K562 (cell line): ENCODE results near the gene NMT1. TPM values are rescaled to one million over a fixed set of nuclear protein-coding genes. Genes with fewer than 3 reads are reported as not detected.
A peak's percentile ranks its signal among the peaks of the same experiment; 100 is the strongest.

Source experiments
- ATAC-seq: fragments of 200-7000 bp; cut with Tn5 transposase; 3 replicates; pipeline ENCODE4 v1.9.1; 2020; ENCODE audit warnings: moderate library complexity
- BruUV-seq: library from RNA; stranded (reverse); fragments of 400-500 nt; replicated peaks from 2 replicates; lab custom pipeline; 2021; lab: Mats Ljungman, UMichigan
- CTCF ChIA-PET: fragments of 300-600 bp; formaldehyde crosslinking; extraction: SDS; loops from one replicate; lab custom pipeline; 2021; ENCODE audit warnings: low intra/inter-chr PET ratio; lab: Yijun Ruan, JAX
- POLR2A ChIA-PET: fragments of 300-600, 350-650 bp; sonication (Branson Sonifier 250); formaldehyde crosslinking; extraction: SDS; loops from one replicate; lab custom pipeline; 2021; ENCODE audit warnings: antibody characterized with exemption, inconsistent platforms; lab: Yijun Ruan, JAX
- DNase-seq, 4 experiments: peaks; one replicate each; pipeline versions ENCODE4 v3.0.0 to v3.0.0-alpha.2; 2011 to 2018; ENCODE audit warnings: low spot score in 3 of 4, mixed read lengths in 3 of 4; ENCODE audit errors: extremely low read depth in 1 of 4
- FAIRE-seq: peaks from 2 replicates; lab custom pipeline; 2011; peaks lifted over from hg19 to GRCh38; lab: Jason Lieb, UNC
- H2AFZ ChIP-seq: 2 replicates; pipeline ENCODE4 v1.6.0; 2011; ENCODE audit warnings: low read depth, low read length, control low read depth, inconsistent platforms
- H3K27ac ChIP-seq: fragments of 200-600 bp; 3 replicates; pipeline ENCODE4 v1.8.0; 2011; ENCODE audit warnings: low read depth, mild to moderate bottlenecking, control low read depth, inconsistent platforms, low read length, moderate library complexity, mixed read lengths; ENCODE audit errors: extremely low read depth
- H3K27me3 ChIP-seq, 2 experiments: fragments of 300-600 bp in 1 of 2; 2 replicates in 1 of 2; 3 replicates in 1 of 2; pipeline versions ENCODE4 v1.6.0 to v1.8.0; 2011; ENCODE audit warnings: inconsistent platforms in 2 of 2, low read length in 2 of 2, mild to moderate bottlenecking in 1 of 2, mixed read lengths in 1 of 2, moderate library complexity in 1 of 2; ENCODE audit not compliant: control insufficient read depth in 2 of 2, insufficient read depth in 2 of 2
- H3K36me3 ChIP-seq: fragments of 300-600 bp; 3 replicates; pipeline ENCODE4 v1.8.0; 2011; ENCODE audit warnings: mild to moderate bottlenecking, low read length, inconsistent platforms; ENCODE audit not compliant: control insufficient read depth, insufficient read depth
- H3K4me1 ChIP-seq, 2 experiments: fragments of 200-600 bp in 1 of 2; replicated peaks in 1 of 2; 2 replicates in 1 of 2; 3 replicates in 1 of 2; pipeline versions ENCODE4 v1.5.1 to v1.8.0; 2011; ENCODE audit warnings: inconsistent platforms in 2 of 2, low read length in 2 of 2, mild to moderate bottlenecking in 1 of 2, mixed read lengths in 1 of 2, moderate library complexity in 1 of 2; ENCODE audit not compliant: control insufficient read depth in 2 of 2, insufficient read depth in 2 of 2
- H3K4me2 ChIP-seq: 2 replicates; pipeline ENCODE4 v1.6.1; 2011; ENCODE audit warnings: low read length, control low read depth, inconsistent platforms, mixed read lengths; ENCODE audit not compliant: insufficient read depth
- H3K4me3 ChIP-seq: fragments of 200-600 bp; sonication (generic), shearing (Covaris generic); 2 replicates; pipeline ENCODE4 v1.5.1; 2016; ENCODE audit warnings: control low read depth, inconsistent platforms
- H3K79me2 ChIP-seq: fragments of 200-600 bp; 3 replicates; pipeline ENCODE4 v1.8.0; 2011; ENCODE audit warnings: low read length, inconsistent platforms; ENCODE audit not compliant: control insufficient read depth, insufficient read depth
- H3K9ac ChIP-seq, 2 experiments: 2 replicates each; pipeline versions ENCODE4 v1.6.0 to v1.6.1; 2011; ENCODE audit warnings: low read depth in 2 of 2, low read length in 2 of 2, control low read depth in 1 of 2, inconsistent platforms in 1 of 2, mild to moderate bottlenecking in 1 of 2, mixed read lengths in 1 of 2; ENCODE audit not compliant: insufficient read depth in 1 of 2
- H3K9me1 ChIP-seq: one replicate; pipeline ENCODE4 v1.6.0; 2011; ENCODE audit warnings: inconsistent platforms, mild to moderate bottlenecking, low read length, moderate library complexity; ENCODE audit not compliant: control insufficient read depth, insufficient read depth
- H3K9me3 ChIP-seq: replicated peaks from 2 replicates; pipeline ENCODE4 v1.5.1; 2011; ENCODE audit warnings: low read depth, low read length, inconsistent platforms; ENCODE audit not compliant: control insufficient read depth, insufficient read depth
- H4K20me1 ChIP-seq: replicated peaks from 2 replicates; pipeline ENCODE4 v1.6.1; 2011; ENCODE audit warnings: low read length, inconsistent platforms, mixed read lengths; ENCODE audit not compliant: control insufficient read depth, insufficient read depth
- FOXJ2 ChIP-seq: fragments of 200-800 bp; sonication (Bioruptor generic); IDR thresholded peaks from 2 replicates; pipeline ENCODE4 v1.6.1; 2016; ENCODE audit warnings: missing genetic modification characterization, missing compliant biosample characterization
- MYC ChIP-seq, 2 experiments: fragments of 250-450 bp in 1 of 2; sonication (Bioruptor Pico) in 1 of 2; IDR thresholded peaks; 2 replicates each; pipeline versions ENCODE4 v1.5.1 to v1.6.1; 2012 to 2021; ENCODE audit warnings: low read depth in 2 of 2, borderline replicate concordance in 1 of 2, improper control_type of control experiment in 1 of 2, low read length in 1 of 2, mild to moderate bottlenecking in 1 of 2, moderate library complexity in 1 of 2
- SMARCA5 ChIP-seq: fragments of 450-650 bp; IDR thresholded peaks from 2 replicates; pipeline ENCODE4 v1.6.1; 2016
- TFAP4 ChIP-seq: sonication (generic); formaldehyde crosslinking; IDR thresholded peaks from 2 replicates; pipeline ENCODE4 v1.8.0; 2022; ENCODE audit warnings: missing genetic modification reagents, mild to moderate bottlenecking, moderate library complexity, borderline replicate concordance
- YY1 ChIP-seq, 3 experiments: IDR thresholded peaks; 2 replicates each; pipeline ENCODE4 v1.6.1; 2011; ENCODE audit warnings: low read length in 2 of 3, mild to moderate bottlenecking in 2 of 3, moderate library complexity in 2 of 3, borderline replicate concordance in 1 of 3, control low read depth in 1 of 3, low read depth in 1 of 3; ENCODE audit not compliant: insufficient read depth in 3 of 3, insufficient replicate concordance in 2 of 3, control insufficient read depth in 1 of 3, insufficient read length in 1 of 3; ENCODE audit errors: extremely low read depth in 1 of 3
- WGBS: fragments of 100-300 bp; shearing (Covaris generic); methylation state at CpG from one replicate; pipeline ENCODE4 v1.1.6; 2016; ENCODE audit warnings: low coverage, mixed read lengths; ENCODE audit not compliant: insufficient coverage; ENCODE audit errors: missing lambda C conversion rate; 5-methylcytosine and 5-hydroxymethylcytosine counted together
- in situ Hi-C: fragments of 300-500 bp; cut with MboI; formaldehyde crosslinking; loops from 4 replicates; pipeline ENCODE4 v1.15.0; 2018; ENCODE audit warnings: inconsistent platforms, mixed read lengths
- intact Hi-C: fragments of 100-400 bp; cut with micrococcal nuclease; formaldehyde crosslinking; loops from 2 replicates; pipeline ENCODE4 v1.14.2; 2022
- polyA plus RNA-seq, 8 experiments: library from polyadenylated mRNA; depleted of rRNA in 4 of 8; stranded (reverse) in 5 of 8; unstranded in 3 of 8; fragments of >200 nt; fragmentation: Nextera tagmentation in 2 of 8; fragmentation: Illumina TruSeq in 1 of 8; extraction: Ambion mirVana in 2 of 8; extraction: Trizol in 1 of 8; gene quantifications; 2 replicates each; pipeline versions ENCODE4 v1.2.1 to v1.2.3, GENCODE V29; 2011 to 2014; ENCODE audit warnings: inconsistent platforms in 1 of 8, missing spikeins in 1 of 8
- total RNA-seq, 7 experiments: library from RNA; depleted of rRNA in 6 of 7; stranded (reverse); fragments of >200 nt in 6 of 7; fragmentation: Illumina TruSeq in 2 of 7; extraction: Trizol in 2 of 7; gene quantifications; 2 replicates each; pipeline versions ENCODE4 v1.2.1 to v1.2.3, GENCODE V29; 2011 to 2021; ENCODE audit warnings: low replicate concordance in 1 of 7
- TF ChIP-seq, protein P1 (sequence below), 2 experiments: fragments of 450-650 bp; formaldehyde crosslinking in 1 of 2; IDR thresholded peaks; 2 replicates each; pipeline versions ENCODE4 v1.4.0 to v1.6.1; 2014 to 2020; ENCODE audit warnings: mild to moderate bottlenecking in 2 of 2, borderline replicate concordance in 1 of 2, low read depth in 1 of 2
- TF ChIP-seq, protein P2 (sequence below): fragments of 250-450 bp; sonication (Bioruptor Pico); IDR thresholded peaks from 2 replicates; pipeline ENCODE4 v1.4.0; 2020; ENCODE audit warnings: mild to moderate bottlenecking

Gene NMT1
- total and polyA plus RNA-seq, 9 of the 15 experiments (the other 6 are each of a cell fraction or from before 2014, with no cell fraction given), result 86.7 to 569 (median 213) TPM

- no peaks in the 10 kb centered on the region; the same call in 1 of the 2 replicates for H3K9me3 ChIP-seq
- 9% methylated on average over 37 of the region's 46 CpGs for WGBS
- peak overlapping the region; percentile 95 for H3K4me3 ChIP-seq
- intact Hi-C loops (loop anchor here (2.0 to 5.0 kb wide), 2 partner anchors 211 to 354 kb away; no protein-coding TSS in a partner anchor), in situ Hi-C loops (no loop called here)
- ChIA-PET CTCF (interaction anchor here (0.7 to 6.2 kb wide), 12 partner anchors 10 to 352 kb away, joined by 3 to 165 read pairs (median 4); partner anchors contain the start of gene HEXIM2), POLR2A (no interaction called here)
- FAIRE-seq, result no peak
- H4K20me1 ChIP-seq, result peaks cover 6% of the 10 kb centered on the region; the same call in 1 of the 2 replicates
- no TSS peak for BruUV-seq
- peaks cover 7% of the 10 kb centered on the region; the same call in 1 of the 3 replicates for H3K79me2 ChIP-seq
- H3K36me3 ChIP-seq, result no peaks in the 10 kb centered on the region
- H3K27ac ChIP-seq, result peak overlapping the region; percentile 74; the same call in 1 of the 3 replicates
- peak; percentile 65 to 70 (median 67) for DNase-seq
- peak overlapping the region; percentile 70 for H2AFZ ChIP-seq
- H3K9me1 ChIP-seq, result no peaks in the 10 kb centered on the region
- peak overlapping the region; percentile 68 to 92; a peak in 3 of 4 replicates for H3K9ac ChIP-seq
- peak overlapping the region; percentile 66 for H3K4me2 ChIP-seq
- peak; percentile 8 for ATAC-seq
- no peaks in the 10 kb centered on the region for H3K27me3 ChIP-seq
- H3K4me1 ChIP-seq, result peaks cover 30 to 62% of the 10 kb centered on the region in 2 experiments
- TF ChIP-seq TFAP4 (CRISPR knock-in tag), result 0 out of 2 replicates have a peak, but pooled peaks have one; percentile 26
- peak; percentile 81; the same call in 1 of the 2 replicates for TF ChIP-seq SMARCA5
- TF ChIP-seq, protein P1, sequence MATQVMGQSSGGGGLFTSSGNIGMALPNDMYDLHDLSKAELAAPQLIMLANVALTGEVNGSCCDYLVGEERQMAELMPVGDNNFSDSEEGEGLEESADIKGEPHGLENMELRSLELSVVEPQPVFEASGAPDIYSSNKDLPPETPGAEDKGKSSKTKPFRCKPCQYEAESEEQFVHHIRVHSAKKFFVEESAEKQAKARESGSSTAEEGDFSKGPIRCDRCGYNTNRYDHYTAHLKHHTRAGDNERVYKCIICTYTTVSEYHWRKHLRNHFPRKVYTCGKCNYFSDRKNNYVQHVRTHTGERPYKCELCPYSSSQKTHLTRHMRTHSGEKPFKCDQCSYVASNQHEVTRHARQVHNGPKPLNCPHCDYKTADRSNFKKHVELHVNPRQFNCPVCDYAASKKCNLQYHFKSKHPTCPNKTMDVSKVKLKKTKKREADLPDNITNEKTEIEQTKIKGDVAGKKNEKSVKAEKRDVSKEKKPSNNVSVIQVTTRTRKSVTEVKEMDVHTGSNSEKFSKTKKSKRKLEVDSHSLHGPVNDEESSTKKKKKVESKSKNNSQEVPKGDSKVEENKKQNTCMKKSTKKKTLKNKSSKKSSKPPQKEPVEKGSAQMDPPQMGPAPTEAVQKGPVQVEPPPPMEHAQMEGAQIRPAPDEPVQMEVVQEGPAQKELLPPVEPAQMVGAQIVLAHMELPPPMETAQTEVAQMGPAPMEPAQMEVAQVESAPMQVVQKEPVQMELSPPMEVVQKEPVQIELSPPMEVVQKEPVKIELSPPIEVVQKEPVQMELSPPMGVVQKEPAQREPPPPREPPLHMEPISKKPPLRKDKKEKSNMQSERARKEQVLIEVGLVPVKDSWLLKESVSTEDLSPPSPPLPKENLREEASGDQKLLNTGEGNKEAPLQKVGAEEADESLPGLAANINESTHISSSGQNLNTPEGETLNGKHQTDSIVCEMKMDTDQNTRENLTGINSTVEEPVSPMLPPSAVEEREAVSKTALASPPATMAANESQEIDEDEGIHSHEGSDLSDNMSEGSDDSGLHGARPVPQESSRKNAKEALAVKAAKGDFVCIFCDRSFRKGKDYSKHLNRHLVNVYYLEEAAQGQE (IDR thresholded peaks at IDR 0.05; ENCODE audit: borderline replicate concordance), result peak; percentile 71
- TF ChIP-seq, protein P1 (CRISPR knock-in tag; IDR thresholded peaks at IDR 0.05; ENCODE audit: low read depth), result no peak
- no peak for TF ChIP-seq MYC (IDR thresholded peaks at IDR 0.05; ENCODE audit: low read depth, low read length)
- TF ChIP-seq MYC (CRISPR knock-in tag; IDR thresholded peaks at IDR 0.05; ENCODE audit: borderline replicate concordance, low read depth), result peak; percentile 66; the same call in 1 of the 2 replicates
- TF ChIP-seq, protein P2, sequence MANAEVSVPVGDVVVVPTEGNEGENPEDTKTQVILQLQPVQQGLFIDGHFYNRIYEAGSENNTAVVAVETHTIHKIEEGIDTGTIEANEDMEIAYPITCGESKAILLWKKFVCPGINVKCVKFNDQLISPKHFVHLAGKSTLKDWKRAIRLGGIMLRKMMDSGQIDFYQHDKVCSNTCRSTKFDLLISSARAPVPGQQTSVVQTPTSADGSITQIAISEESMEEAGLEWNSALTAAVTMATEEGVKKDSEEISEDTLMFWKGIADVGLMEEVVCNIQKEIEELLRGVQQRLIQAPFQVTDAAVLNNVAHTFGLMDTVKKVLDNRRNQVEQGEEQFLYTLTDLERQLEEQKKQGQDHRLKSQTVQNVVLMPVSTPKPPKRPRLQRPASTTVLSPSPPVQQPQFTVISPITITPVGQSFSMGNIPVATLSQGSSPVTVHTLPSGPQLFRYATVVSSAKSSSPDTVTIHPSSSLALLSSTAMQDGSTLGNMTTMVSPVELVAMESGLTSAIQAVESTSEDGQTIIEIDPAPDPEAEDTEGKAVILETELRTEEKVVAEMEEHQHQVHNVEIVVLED, result no peak
- TF ChIP-seq FOXJ2, result no peak
- TF ChIP-seq YY1 (IDR thresholded peaks at IDR 0.05; ENCODE audit: borderline replicate concordance in 1 of 3, control insufficient read depth in 1 of 3, extremely low read depth in 1 of 3, insufficient read depth in 3 of 3, insufficient read length in 1 of 3, insufficient replicate concordance in 2 of 3, low read depth in 1 of 3, low read length in 2 of 3), result peak in 1 of 3 experiments; percentile 43
Measured at GRCh38 chr17:45131616-45132319, 70.7 kb downstream of the NMT1 start.
